Adrenal gland (tissue), 12 donors: ENCODE results near the gene TRAK1. TPM values are rescaled to one million over a fixed set of nuclear protein-coding genes. Genes with fewer than 3 reads are reported as not detected.

ENCODE experiments used
- DNase-seq, 7 donors: peaks; one replicate each; pipeline ENCODE4 v3.0.0-alpha.2; 2019 to 2020
- H3K27ac ChIP-seq, 5 donors: fragments of 200-600 bp; sonication (generic) in 4 of 5; 1 replicate in 3 of 5; 2 replicates in 2 of 5; pipeline versions ENCODE4 v1.5.1 to v1.8.0; 2016 to 2020; ENCODE audit warnings: mild to moderate bottlenecking in 1 of 5
- H3K27me3 ChIP-seq: fragments of 200-600 bp; 2 replicates; pipeline ENCODE4 v1.8.0; 2021
- H3K36me3 ChIP-seq, 2 donors: fragments of 200-600 bp; replicated peaks in 1 of 2; 1 replicate in 1 of 2; 2 replicates in 1 of 2; pipeline versions ENCODE4 v1.5.1 to v1.8.0; 2018 to 2022
- H3K4me1 ChIP-seq, 2 donors: fragments of 200-600 bp; replicated peaks in 1 of 2; 1 replicate in 1 of 2; 2 replicates in 1 of 2; pipeline versions ENCODE4 v1.5.1 to v1.8.0; 2018 to 2021
- H3K4me3 ChIP-seq, 4 donors: fragments of 200-600 bp; sonication (generic) in 3 of 4; one replicate each; pipeline ENCODE4 v1.5.1; 2016 to 2018
- H3K9me3 ChIP-seq, 3 donors: fragments of 200-600 bp; sonication (generic) in 1 of 3; replicated peaks in 1 of 3; 1 replicate in 2 of 3; 2 replicates in 1 of 3; pipeline versions ENCODE4 v1.5.1 to v1.8.0; 2016 to 2021
- POLR2A ChIP-seq, 2 donors: fragments of 450-650 bp; IDR thresholded peaks; one replicate each; pipeline ENCODE4 v1.6.1; 2017; ENCODE audit warnings: antibody characterized with exemption in 2 of 2, mild to moderate bottlenecking in 2 of 2, moderate library complexity in 1 of 2
- WGBS, 4 donors: extraction: QIAGEN DNeasy Blood & Tissue Kit in 2 of 4; methylation state at CpG; one replicate each; pipeline versions ENCODE4 v1.1.5 to v1.1.7; 2013 to 2017; 5-methylcytosine and 5-hydroxymethylcytosine counted together
- intact Hi-C, 2 donors: fragments of 100-400 bp; cut with DNase I; formaldehyde crosslinking; loops; one replicate each; pipeline versions ENCODE4 v1.14.1 to v1.15.0; 2022 to 2023
- polyA plus RNA-seq, 3 donors: library from polyadenylated mRNA; stranded (reverse); fragments of 200-250 nt in 2 of 3; fragments of 350-450 nt in 1 of 3; fragmentation: Illumina TruSeq in 1 of 3; extraction: RNeasy Lipid Tissue Mini Kit (QIAGEN cat#74804) in 1 of 3; gene quantifications; one replicate each; pipeline ENCODE4 v1.2.3, GENCODE V29; 2013 to 2014
- total RNA-seq, 9 donors: library from RNA; depleted of rRNA in 4 of 9; stranded (reverse); fragments of >200 nt in 4 of 9; fragments of 120-200 nt in 1 of 9; fragmentation: NEBNext Ultra II Directional in 1 of 9; extraction: Animal tissue kit (Norgen Biotek cat#: 25700) in 1 of 9; gene quantifications; one replicate each; pipeline versions ENCODE4 v1.1.0 to v1.2.4, GENCODE V29; 2013 to 2023
- TF ChIP-seq, protein P1 (sequence below), 6 experiments: fragments of 450-650 bp in 4 of 6; fragments of 200-600 bp in 2 of 6; sonication (generic) in 1 of 6; IDR thresholded peaks; 1 replicate in 5 of 6; 2 replicates in 1 of 6; pipeline versions ENCODE4 v1.5.1 to v1.8.0; 2016 to 2021; ENCODE audit warnings: antibody characterized with exemption in 6 of 6, mild to moderate bottlenecking in 2 of 6, moderate library complexity in 1 of 6
- donor health status: healthy with polysubstance abuse.
- donor health status: Bipolar disorder and iron deficiency.
- donor health status: DM: yes; HTN: yes; CAD: no.
- donor health status: DM: no; HTN: no; CAD: no.
- donor health status: DM: no; HTN: no; CAD: no.
- donor health status: DM: yes; HTN: yes; CAD: no.

TRAK1 gene
- total and polyA plus RNA-seq, 12 donors, result 13.1 to 38.1 (median 26.4) TPM

- Histone ChIP-seq H3K36me3 (no peaks in the 10 kb centered on the region), H3K4me3 (no peak overlapping the region), H3K27ac (no peak overlapping the region), H3K4me1 (no peaks in the 10 kb centered on the region), H3K9me3 (no peaks in the 10 kb centered on the region), H3K27me3 (peaks cover under 1% of the 10 kb centered on the region)
- WGBS, 4 donors, result 46 to 65% (median 59%) methylated on average over 3 to 7 of the region's 7 CpGs
- no peak for DNase-seq
- intact Hi-C loops, result no loop called here
- TF ChIP-seq POLR2A (IDR thresholded peaks at IDR 0.05), result no peak
- TF ChIP-seq, protein P1, sequence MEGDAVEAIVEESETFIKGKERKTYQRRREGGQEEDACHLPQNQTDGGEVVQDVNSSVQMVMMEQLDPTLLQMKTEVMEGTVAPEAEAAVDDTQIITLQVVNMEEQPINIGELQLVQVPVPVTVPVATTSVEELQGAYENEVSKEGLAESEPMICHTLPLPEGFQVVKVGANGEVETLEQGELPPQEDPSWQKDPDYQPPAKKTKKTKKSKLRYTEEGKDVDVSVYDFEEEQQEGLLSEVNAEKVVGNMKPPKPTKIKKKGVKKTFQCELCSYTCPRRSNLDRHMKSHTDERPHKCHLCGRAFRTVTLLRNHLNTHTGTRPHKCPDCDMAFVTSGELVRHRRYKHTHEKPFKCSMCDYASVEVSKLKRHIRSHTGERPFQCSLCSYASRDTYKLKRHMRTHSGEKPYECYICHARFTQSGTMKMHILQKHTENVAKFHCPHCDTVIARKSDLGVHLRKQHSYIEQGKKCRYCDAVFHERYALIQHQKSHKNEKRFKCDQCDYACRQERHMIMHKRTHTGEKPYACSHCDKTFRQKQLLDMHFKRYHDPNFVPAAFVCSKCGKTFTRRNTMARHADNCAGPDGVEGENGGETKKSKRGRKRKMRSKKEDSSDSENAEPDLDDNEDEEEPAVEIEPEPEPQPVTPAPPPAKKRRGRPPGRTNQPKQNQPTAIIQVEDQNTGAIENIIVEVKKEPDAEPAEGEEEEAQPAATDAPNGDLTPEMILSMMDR (IDR thresholded peaks at IDR 0.05), result no peak
Measured at GRCh38 chr3:42257007-42257406, 165.8 kb downstream of the TRAK1 start.

DNA sequence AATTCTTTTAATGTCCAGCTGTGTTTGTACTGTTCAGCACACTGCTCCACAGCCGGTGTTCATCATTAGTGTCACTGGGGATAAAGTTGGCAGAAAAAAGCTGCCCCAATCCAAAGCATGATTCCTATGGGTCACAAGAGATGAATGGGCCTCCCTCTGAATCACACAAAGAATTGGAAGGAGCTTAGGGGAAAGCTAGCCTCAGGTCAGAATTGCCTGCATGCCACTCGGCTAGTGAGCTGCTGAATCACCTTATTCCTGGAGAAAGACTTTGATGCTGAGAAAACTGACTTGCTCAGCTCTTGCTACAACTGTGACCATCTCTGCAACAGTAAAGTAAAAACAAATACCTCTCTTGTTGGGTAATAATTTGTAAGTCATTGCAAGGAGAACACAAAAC is 171.4 kb downstream of the TRAK1 start:
- WGBS, 4 donors, result 32 to 44% (median 42%) methylated on average over 2 of the region's 2 CpGs
- H3K4me3 ChIP-seq, result no peak overlapping the region
- no peaks in the 10 kb centered on the region for H3K9me3 ChIP-seq
- intact Hi-C loops, result no loop called here
- H3K36me3 ChIP-seq, result no peaks in the 10 kb centered on the region
- TF ChIP-seq, protein P1 (IDR thresholded peaks at IDR 0.05), result no peak
- no peak for TF ChIP-seq POLR2A (IDR thresholded peaks at IDR 0.05)
- H3K4me1 ChIP-seq, result peaks cover 0 to 14% of the 10 kb centered on the region in 2 donors
- no peak for DNase-seq
- peaks cover 37% of the 10 kb centered on the region for H3K27me3 ChIP-seq
- no peak overlapping the region for H3K27ac ChIP-seq

GRCh38 chr3:42263354-42264346 is 172.5 kb downstream of the TRAK1 start:
- H3K4me1 ChIP-seq, result peaks cover 0 to 14% of the 10 kb centered on the region in 2 donors
- no peak overlapping the region for H3K27ac ChIP-seq
- H3K9me3 ChIP-seq, result no peaks in the 10 kb centered on the region
- intact Hi-C loops, result no loop called here
- H3K4me3 ChIP-seq, result peak overlapping the region in 1 of 4 donors; percentile 1
- no peak for DNase-seq
- 9 to 17% (median 13%) methylated on average over 25 to 56 of the region's 56 CpGs for WGBS, 4 donors
- H3K27me3 ChIP-seq, result peaks cover 37% of the 10 kb centered on the region
- TF ChIP-seq, protein P1 (IDR thresholded peaks at IDR 0.05), result no peak
- no peak for TF ChIP-seq POLR2A (IDR thresholded peaks at IDR 0.05)
- H3K36me3 ChIP-seq, result no peaks in the 10 kb centered on the region

- 9 to 11% (median 10%) methylated on average over 27 to 37 of the region's 37 CpGs for whole genome bisulfite sequencing, 4 donors
- peak in 4 of 7 donors; percentile 16 to 56 (median 33) for DNase-seq
- no peak overlapping the region for H3K27ac ChIP-seq
- intact Hi-C loops, result no loop called here
- H3K36me3 ChIP-seq, result no peaks in the 10 kb centered on the region
- H3K4me1 ChIP-seq, result peaks cover 0 to 14% of the 10 kb centered on the region in 2 donors
- H3K9me3 ChIP-seq, result no peaks in the 10 kb centered on the region
- H3K27me3 ChIP-seq, result peaks cover 37% of the 10 kb centered on the region
- peak overlapping the region in 1 of 4 donors; percentile 9 for H3K4me3 ChIP-seq
- TF ChIP-seq POLR2A (IDR thresholded peaks at IDR 0.05), result no peak
- TF ChIP-seq, protein P1 (IDR thresholded peaks at IDR 0.05), result no peak
Measured at GRCh38 chr3:42264399-42265058, 173.4 kb downstream of the TRAK1 start.
